HepG2 (cell line): ENCODE data around the gene FUT1. TPM values are rescaled to one million over a fixed set of nuclear protein-coding genes. Genes with fewer than 3 reads are reported as not detected.

ENCODE experiments used
- AGO2 ChIP-seq: fragments of 200-400 bp; formaldehyde crosslinking; optimal IDR thresholded peaks from 2 replicates; pipeline ENCODE3; 2017; ENCODE audit warnings: mild to moderate bottlenecking, low read depth, low read length, moderate library complexity
- MAZ ChIP-seq, 2 experiments: sonication (generic) in 1 of 2; formaldehyde crosslinking in 1 of 2; IDR thresholded peaks; 2 replicates each; pipeline versions ENCODE4 v1.5.0 to v1.6.1; 2012 to 2020; ENCODE audit warnings: low read depth in 2 of 2, mild to moderate bottlenecking in 2 of 2, borderline replicate concordance in 1 of 2, improper control_type of control experiment in 1 of 2, low read length in 1 of 2, missing genetic modification reagents in 1 of 2, moderate library complexity in 1 of 2
- RBFOX2 ChIP-seq: fragments of 200-400 bp; formaldehyde crosslinking; IDR thresholded peaks from 2 replicates; pipeline ENCODE4 v1.6.1; 2017; ENCODE audit warnings: low read depth, mild to moderate bottlenecking, low read length
- SP1 ChIP-seq, 2 experiments: fragments of 450-650 bp in 1 of 2; sonication (generic) in 1 of 2; formaldehyde crosslinking in 1 of 2; IDR thresholded peaks; 2 replicates each; pipeline versions ENCODE4 v1.4.0 to v1.6.1; 2016 to 2020; ENCODE audit warnings: missing genetic modification reagents in 1 of 2
- WIZ ChIP-seq: sonication (generic); formaldehyde crosslinking; IDR thresholded peaks from 2 replicates; pipeline ENCODE4 v1.5.1; 2020; ENCODE audit warnings: mild to moderate bottlenecking, missing genetic modification reagents
- ZBTB33 ChIP-seq: sonication (generic); formaldehyde crosslinking; IDR thresholded peaks from 2 replicates; pipeline ENCODE4 v1.4.0; 2020; ENCODE audit warnings: missing genetic modification reagents
- ZBTB7B ChIP-seq: sonication (generic); formaldehyde crosslinking; IDR thresholded peaks from 2 replicates; pipeline ENCODE4 v1.4.0; 2020; ENCODE audit warnings: missing genetic modification reagents
- ZNF263 ChIP-seq: sonication (generic); formaldehyde crosslinking; IDR thresholded peaks from 2 replicates; pipeline ENCODE4 v1.4.0; 2020; ENCODE audit warnings: missing genetic modification reagents
- polyA plus RNA-seq, 8 experiments: library from polyadenylated mRNA; depleted of rRNA in 3 of 8; stranded (reverse) in 7 of 8; unstranded in 1 of 8; fragments of >200 nt; fragmentation: Illumina TruSeq in 4 of 8; extraction: Trizol in 4 of 8; gene quantifications; 2 replicates each; pipeline versions ENCODE4 v1.2.1 to v1.2.3, GENCODE V29; 2011 to 2016; ENCODE audit warnings: low read depth in 4 of 8, missing spikeins in 1 of 8, mixed read lengths in 1 of 8; ENCODE audit not compliant: insufficient read depth in 1 of 8
- total RNA-seq, 5 experiments: library from RNA; depleted of rRNA; stranded (reverse); fragments of >200 nt; fragmentation: Illumina TruSeq; extraction: Trizol; gene quantifications; 2 replicates each; pipeline ENCODE4 v1.2.3, GENCODE V29; 2016; ENCODE audit warnings: low read depth in 1 of 5
- TF ChIP-seq, protein P1 (sequence below): sonication (generic); formaldehyde crosslinking; conservative IDR thresholded peaks from 2 replicates; pipeline ENCODE4 v1.4.0; 2020; ENCODE audit warnings: mild to moderate bottlenecking, missing genetic modification reagents, moderate library complexity
- TF ChIP-seq, protein P2 (sequence below): sonication (generic); formaldehyde crosslinking; IDR thresholded peaks from 2 replicates; pipeline ENCODE4 v1.5.0; 2020; ENCODE audit warnings: mild to moderate bottlenecking, missing genetic modification reagents, borderline replicate concordance
- TF ChIP-seq, protein P3 (sequence below): IDR thresholded peaks from 2 replicates; pipeline ENCODE4 v1.6.1; 2016; ENCODE audit warnings: missing compliant biosample characterization, missing genetic modification reagents, borderline replicate concordance

FUT1 gene
- total and polyA plus RNA-seq, 2 of the 13 experiments (the other 11 are each of a cell fraction or from before 2014, with no cell fraction given): 0.07 to 1.1 TPM

- TF ChIP-seq, protein P1, sequence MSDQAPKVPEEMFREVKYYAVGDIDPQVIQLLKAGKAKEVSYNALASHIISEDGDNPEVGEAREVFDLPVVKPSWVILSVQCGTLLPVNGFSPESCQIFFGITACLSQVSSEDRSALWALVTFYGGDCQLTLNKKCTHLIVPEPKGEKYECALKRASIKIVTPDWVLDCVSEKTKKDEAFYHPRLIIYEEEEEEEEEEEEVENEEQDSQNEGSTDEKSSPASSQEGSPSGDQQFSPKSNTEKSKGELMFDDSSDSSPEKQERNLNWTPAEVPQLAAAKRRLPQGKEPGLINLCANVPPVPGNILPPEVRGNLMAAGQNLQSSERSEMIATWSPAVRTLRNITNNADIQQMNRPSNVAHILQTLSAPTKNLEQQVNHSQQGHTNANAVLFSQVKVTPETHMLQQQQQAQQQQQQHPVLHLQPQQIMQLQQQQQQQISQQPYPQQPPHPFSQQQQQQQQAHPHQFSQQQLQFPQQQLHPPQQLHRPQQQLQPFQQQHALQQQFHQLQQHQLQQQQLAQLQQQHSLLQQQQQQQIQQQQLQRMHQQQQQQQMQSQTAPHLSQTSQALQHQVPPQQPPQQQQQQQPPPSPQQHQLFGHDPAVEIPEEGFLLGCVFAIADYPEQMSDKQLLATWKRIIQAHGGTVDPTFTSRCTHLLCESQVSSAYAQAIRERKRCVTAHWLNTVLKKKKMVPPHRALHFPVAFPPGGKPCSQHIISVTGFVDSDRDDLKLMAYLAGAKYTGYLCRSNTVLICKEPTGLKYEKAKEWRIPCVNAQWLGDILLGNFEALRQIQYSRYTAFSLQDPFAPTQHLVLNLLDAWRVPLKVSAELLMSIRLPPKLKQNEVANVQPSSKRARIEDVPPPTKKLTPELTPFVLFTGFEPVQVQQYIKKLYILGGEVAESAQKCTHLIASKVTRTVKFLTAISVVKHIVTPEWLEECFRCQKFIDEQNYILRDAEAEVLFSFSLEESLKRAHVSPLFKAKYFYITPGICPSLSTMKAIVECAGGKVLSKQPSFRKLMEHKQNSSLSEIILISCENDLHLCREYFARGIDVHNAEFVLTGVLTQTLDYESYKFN (CRISPR knock-in tag): 0 out of 2 replicates have a peak, but pooled peaks have one; percentile 19
- no peak for TF ChIP-seq MAZ (IDR thresholded peaks at IDR 0.05; ENCODE audit: borderline replicate concordance, low read depth, low read length)
- TF ChIP-seq MAZ (CRISPR knock-in tag; IDR thresholded peaks at IDR 0.05; ENCODE audit: low read depth): 0 out of 2 replicates have a peak, but pooled peaks have one; percentile 39
- TF ChIP-seq ZNF263 (CRISPR knock-in tag): peak; percentile 97
- TF ChIP-seq WIZ: no peak
- TF ChIP-seq ZBTB7B (CRISPR knock-in tag): peak; percentile 78
- TF ChIP-seq, protein P2, sequence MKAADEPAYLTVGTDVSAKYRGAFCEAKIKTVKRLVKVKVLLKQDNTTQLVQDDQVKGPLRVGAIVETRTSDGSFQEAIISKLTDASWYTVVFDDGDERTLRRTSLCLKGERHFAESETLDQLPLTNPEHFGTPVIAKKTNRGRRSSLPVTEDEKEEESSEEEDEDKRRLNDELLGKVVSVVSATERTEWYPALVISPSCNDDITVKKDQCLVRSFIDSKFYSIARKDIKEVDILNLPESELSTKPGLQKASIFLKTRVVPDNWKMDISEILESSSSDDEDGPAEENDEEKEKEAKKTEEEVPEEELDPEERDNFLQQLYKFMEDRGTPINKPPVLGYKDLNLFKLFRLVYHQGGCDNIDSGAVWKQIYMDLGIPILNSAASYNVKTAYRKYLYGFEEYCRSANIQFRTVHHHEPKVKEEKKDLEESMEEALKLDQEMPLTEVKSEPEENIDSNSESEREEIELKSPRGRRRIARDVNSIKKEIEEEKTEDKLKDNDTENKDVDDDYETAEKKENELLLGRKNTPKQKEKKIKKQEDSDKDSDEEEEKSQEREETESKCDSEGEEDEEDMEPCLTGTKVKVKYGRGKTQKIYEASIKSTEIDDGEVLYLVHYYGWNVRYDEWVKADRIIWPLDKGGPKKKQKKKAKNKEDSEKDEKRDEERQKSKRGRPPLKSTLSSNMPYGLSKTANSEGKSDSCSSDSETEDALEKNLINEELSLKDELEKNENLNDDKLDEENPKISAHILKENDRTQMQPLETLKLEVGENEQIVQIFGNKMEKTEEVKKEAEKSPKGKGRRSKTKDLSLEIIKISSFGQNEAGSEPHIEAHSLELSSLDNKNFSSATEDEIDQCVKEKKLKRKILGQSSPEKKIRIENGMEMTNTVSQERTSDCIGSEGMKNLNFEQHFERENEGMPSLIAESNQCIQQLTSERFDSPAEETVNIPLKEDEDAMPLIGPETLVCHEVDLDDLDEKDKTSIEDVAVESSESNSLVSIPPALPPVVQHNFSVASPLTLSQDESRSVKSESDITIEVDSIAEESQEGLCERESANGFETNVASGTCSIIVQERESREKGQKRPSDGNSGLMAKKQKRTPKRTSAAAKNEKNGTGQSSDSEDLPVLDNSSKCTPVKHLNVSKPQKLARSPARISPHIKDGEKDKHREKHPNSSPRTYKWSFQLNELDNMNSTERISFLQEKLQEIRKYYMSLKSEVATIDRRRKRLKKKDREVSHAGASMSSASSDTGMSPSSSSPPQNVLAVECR: no peak
- TF ChIP-seq SP1 (IDR thresholded peaks at IDR 0.05): no peak
- 0 out of 2 replicates have a peak, but pooled peaks have one; percentile 8 for TF ChIP-seq SP1 (CRISPR knock-in tag; IDR thresholded peaks at IDR 0.05)
- TF ChIP-seq, protein P3, sequence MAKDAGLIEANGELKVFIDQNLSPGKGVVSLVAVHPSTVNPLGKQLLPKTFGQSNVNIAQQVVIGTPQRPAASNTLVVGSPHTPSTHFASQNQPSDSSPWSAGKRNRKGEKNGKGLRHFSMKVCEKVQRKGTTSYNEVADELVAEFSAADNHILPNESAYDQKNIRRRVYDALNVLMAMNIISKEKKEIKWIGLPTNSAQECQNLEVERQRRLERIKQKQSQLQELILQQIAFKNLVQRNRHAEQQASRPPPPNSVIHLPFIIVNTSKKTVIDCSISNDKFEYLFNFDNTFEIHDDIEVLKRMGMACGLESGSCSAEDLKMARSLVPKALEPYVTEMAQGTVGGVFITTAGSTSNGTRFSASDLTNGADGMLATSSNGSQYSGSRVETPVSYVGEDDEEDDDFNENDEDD (CRISPR knock-in tag): 0 out of 2 replicates have a peak, but pooled peaks have one; percentile 21
- TF ChIP-seq RBFOX2: peak; percentile 53
- TF ChIP-seq ZBTB33 (CRISPR knock-in tag): peak; percentile 36; the same call in 1 of the 2 replicates
- peak; percentile 37 for TF ChIP-seq AGO2
These were observed 35.7 kb downstream of the FUT1 start (continued) for GRCh38 chr19:48716562-48717291.
